ENCODE data around the gene RNF44.

- TF ChIP-seq POLR2A (IDR thresholded peaks at IDR 0.05): no peak
- no peak for TF ChIP-seq CTCF (IDR thresholded peaks at IDR 0.05)
These were observed 3.7 kb upstream of the RNF44 start for GRCh38 chr5:176540956-176541337.
